Right lobe of liver (tissue), 4 donors: ENCODE results near the gene CIDEC.

ENCODE experiments used
- CTCF ChIP-seq, 4 donors: fragments of 200-600 bp in 3 of 4; fragments of 450-650 bp in 1 of 4; IDR thresholded peaks; one replicate each; pipeline versions ENCODE4 v1.5.1 to v1.8.0; 2016 to 2022; ENCODE audit warnings: antibody characterized with exemption in 4 of 4, mild to moderate bottlenecking in 2 of 4
- POLR2A ChIP-seq: fragments of 450-650 bp; IDR thresholded peaks from one replicate; pipeline ENCODE4 v1.6.1; 2017; ENCODE audit warnings: antibody characterized with exemption, mild to moderate bottlenecking
- donor health status: DM: no; HTN: no; CAD: no.
- donor health status: DM: no; HTN: no; CAD: no.
- donor health status: DM: no; HTN: yes; CAD: no.

DNA sequence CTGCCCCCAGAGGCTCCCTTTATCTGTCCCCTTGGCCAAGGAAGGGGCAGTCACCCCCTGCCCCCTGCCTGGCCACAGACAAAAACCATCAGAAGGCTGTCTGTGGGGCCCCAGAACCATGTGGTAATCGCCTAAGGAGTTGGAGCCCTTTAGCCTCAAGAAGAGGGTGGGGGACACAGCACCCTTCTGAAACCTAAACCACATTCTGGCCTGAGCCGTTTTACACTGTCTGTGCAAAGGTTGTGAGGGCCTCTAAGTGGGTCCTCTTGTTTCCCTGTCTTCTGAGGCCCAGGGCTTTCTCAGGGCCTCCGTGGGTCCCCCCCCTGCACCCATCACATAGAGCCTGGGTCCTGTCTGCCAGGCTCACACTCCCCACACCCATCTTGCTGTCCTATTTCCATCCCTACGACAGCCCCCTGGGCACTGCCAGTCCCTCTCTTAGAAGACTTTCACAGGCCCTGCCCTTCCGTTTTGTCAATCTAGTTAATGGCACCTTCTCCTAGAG, 18.4 kb downstream of the CIDEC start:
- no peak for TF ChIP-seq CTCF (IDR thresholded peaks at IDR 0.05)
- no peak for TF ChIP-seq POLR2A
